Liver (tissue), 3 donors: ENCODE results near the gene OSBP2.

Source experiments
- ATF3 ChIP-seq: IDR thresholded peaks from 2 replicates; pipeline ENCODE4 v1.6.1; 2016; ENCODE audit warnings: antibody characterized with exemption
- CTCF ChIP-seq: fragments of 150-350 bp; IDR thresholded peaks from 2 replicates; pipeline ENCODE4 v1.5.1; 2017; ENCODE audit warnings: improper control_type of control experiment, low read depth, low read length; ENCODE audit not compliant: missing input control
- EGR1 ChIP-seq, 2 donors: IDR thresholded peaks; 2 replicates each; pipeline ENCODE4 v1.6.1; 2016 to 2018; ENCODE audit warnings: antibody characterized with exemption in 2 of 2, low read depth in 2 of 2
- GABPA ChIP-seq, 2 donors: IDR thresholded peaks in 1 of 2; conservative IDR thresholded peaks in 1 of 2; 2 replicates each; pipeline ENCODE4 v1.6.1; 2016; ENCODE audit warnings: antibody characterized with exemption in 2 of 2, mild to moderate bottlenecking in 1 of 2, moderate library complexity in 1 of 2
- HNF4A ChIP-seq, 2 donors: conservative IDR thresholded peaks; 2 replicates each; pipeline ENCODE4 v1.6.1; 2016; ENCODE audit warnings: antibody characterized with exemption in 2 of 2, mild to moderate bottlenecking in 2 of 2
- JUND ChIP-seq, 2 donors: IDR thresholded peaks; 2 replicates each; pipeline ENCODE4 v1.6.1; 2016; ENCODE audit warnings: antibody characterized with exemption in 2 of 2
- MAX ChIP-seq: IDR thresholded peaks from 2 replicates; pipeline ENCODE4 v1.6.1; 2016; ENCODE audit warnings: antibody characterized with exemption
- REST ChIP-seq: IDR thresholded peaks from 2 replicates; pipeline ENCODE4 v1.6.1; 2016; ENCODE audit warnings: antibody characterized with exemption, mild to moderate bottlenecking
- SP1 ChIP-seq: IDR thresholded peaks from 2 replicates; pipeline ENCODE4 v1.6.1; 2018; ENCODE audit warnings: antibody characterized with exemption, mild to moderate bottlenecking
- TAF1 ChIP-seq: conservative IDR thresholded peaks from 2 replicates; pipeline ENCODE4 v1.6.1; 2016; ENCODE audit warnings: antibody characterized with exemption, mild to moderate bottlenecking
- YY1 ChIP-seq: IDR thresholded peaks from 2 replicates; pipeline ENCODE4 v1.6.1; 2016; ENCODE audit warnings: antibody characterized with exemption, mild to moderate bottlenecking
- TF ChIP-seq, protein P1 (sequence below): IDR thresholded peaks from 2 replicates; pipeline ENCODE4 v1.6.1; 2016; ENCODE audit warnings: antibody characterized with exemption
- donor health status: healthy.
- donor health status: healthy.

- no peak for TF ChIP-seq CTCF
- TF ChIP-seq ATF3: no peak
- no peak for TF ChIP-seq GABPA (IDR thresholded peaks at IDR 0.05 in 1 of 2, conservative IDR thresholded peaks at IDR 0.05 in 1 of 2)
- no peak for TF ChIP-seq REST
- TF ChIP-seq, protein P1, sequence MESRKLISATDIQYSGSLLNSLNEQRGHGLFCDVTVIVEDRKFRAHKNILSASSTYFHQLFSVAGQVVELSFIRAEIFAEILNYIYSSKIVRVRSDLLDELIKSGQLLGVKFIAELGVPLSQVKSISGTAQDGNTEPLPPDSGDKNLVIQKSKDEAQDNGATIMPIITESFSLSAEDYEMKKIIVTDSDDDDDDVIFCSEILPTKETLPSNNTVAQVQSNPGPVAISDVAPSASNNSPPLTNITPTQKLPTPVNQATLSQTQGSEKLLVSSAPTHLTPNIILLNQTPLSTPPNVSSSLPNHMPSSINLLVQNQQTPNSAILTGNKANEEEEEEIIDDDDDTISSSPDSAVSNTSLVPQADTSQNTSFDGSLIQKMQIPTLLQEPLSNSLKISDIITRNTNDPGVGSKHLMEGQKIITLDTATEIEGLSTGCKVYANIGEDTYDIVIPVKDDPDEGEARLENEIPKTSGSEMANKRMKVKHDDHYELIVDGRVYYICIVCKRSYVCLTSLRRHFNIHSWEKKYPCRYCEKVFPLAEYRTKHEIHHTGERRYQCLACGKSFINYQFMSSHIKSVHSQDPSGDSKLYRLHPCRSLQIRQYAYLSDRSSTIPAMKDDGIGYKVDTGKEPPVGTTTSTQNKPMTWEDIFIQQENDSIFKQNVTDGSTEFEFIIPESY: no peak
- TF ChIP-seq JUND (IDR thresholded peaks at IDR 0.05): no peak
- TF ChIP-seq EGR1 (IDR thresholded peaks at IDR 0.05; ENCODE audit: low read depth in 2 of 2): no peak
- no peak for TF ChIP-seq YY1
- no peak for TF ChIP-seq MAX
- no peak for TF ChIP-seq HNF4A (conservative IDR thresholded peaks at IDR 0.05)
- no peak for TF ChIP-seq SP1
- no peak for TF ChIP-seq TAF1
These were observed 184.1 kb downstream of the OSBP2 start for GRCh38 chr22:30878516-30879414.
